HCT116 (cell line): ENCODE data around the gene NCAPD3.

Experiments used
- CEBPB ChIP-seq: IDR thresholded peaks from 2 replicates; pipeline ENCODE4 v1.6.1; 2012; ENCODE audit warnings: low read depth
- CTCF ChIP-seq, 3 experiments: fragments of 200-600 bp in 1 of 3; sonication (generic) in 1 of 3; IDR thresholded peaks in 2 of 3; conservative IDR thresholded peaks in 1 of 3; 2 replicates each; pipeline ENCODE4 v1.5.1; 2012 to 2017; ENCODE audit warnings: low read depth in 2 of 3, low read length in 2 of 3, antibody characterized with exemption in 1 of 3, borderline replicate concordance in 1 of 3, control low read depth in 1 of 3, mild to moderate bottlenecking in 1 of 3, mixed read lengths in 1 of 3, mixed run types in 1 of 3, moderate library complexity in 1 of 3; ENCODE audit not compliant: insufficient read depth in 1 of 3
- ELF1 ChIP-seq: IDR thresholded peaks from 2 replicates; pipeline ENCODE4 v1.6.1; 2012; ENCODE audit warnings: low read depth, borderline replicate concordance
- POLR2A ChIP-seq: IDR thresholded peaks from 2 replicates; pipeline ENCODE4 v1.7.0; 2011; ENCODE audit warnings: borderline replicate concordance; ENCODE audit not compliant: insufficient read depth, insufficient read length; ENCODE audit errors: extremely low read depth
- ZNF274 ChIP-seq: fragments of 200-500 bp; sonication (Bioruptor generic); IDR thresholded peaks from 2 replicates; pipeline ENCODE4 v1.6.1; 2014; ENCODE audit warnings: mild to moderate bottlenecking, low read depth, low read length, inconsistent platforms
- TF ChIP-seq, protein P1 (sequence below): IDR thresholded peaks from 2 replicates; pipeline ENCODE4 v1.6.1; 2012; ENCODE audit warnings: low read depth
- TF ChIP-seq, protein P2 (sequence below): IDR thresholded peaks from 2 replicates; pipeline ENCODE4 v1.6.1; 2012

- TF ChIP-seq ZNF274 (no peak), POLR2A (no peak), ELF1 (no peak), CEBPB (no peak), CTCF (IDR thresholded peaks at IDR 0.05 in 2 of 3, conservative IDR thresholded peaks at IDR 0.05 in 1 of 3; ENCODE audit: borderline replicate concordance in 1 of 3, insufficient read depth in 1 of 3, low read depth in 2 of 3, low read length in 2 of 3) (no peak)
- TF ChIP-seq, protein P1, sequence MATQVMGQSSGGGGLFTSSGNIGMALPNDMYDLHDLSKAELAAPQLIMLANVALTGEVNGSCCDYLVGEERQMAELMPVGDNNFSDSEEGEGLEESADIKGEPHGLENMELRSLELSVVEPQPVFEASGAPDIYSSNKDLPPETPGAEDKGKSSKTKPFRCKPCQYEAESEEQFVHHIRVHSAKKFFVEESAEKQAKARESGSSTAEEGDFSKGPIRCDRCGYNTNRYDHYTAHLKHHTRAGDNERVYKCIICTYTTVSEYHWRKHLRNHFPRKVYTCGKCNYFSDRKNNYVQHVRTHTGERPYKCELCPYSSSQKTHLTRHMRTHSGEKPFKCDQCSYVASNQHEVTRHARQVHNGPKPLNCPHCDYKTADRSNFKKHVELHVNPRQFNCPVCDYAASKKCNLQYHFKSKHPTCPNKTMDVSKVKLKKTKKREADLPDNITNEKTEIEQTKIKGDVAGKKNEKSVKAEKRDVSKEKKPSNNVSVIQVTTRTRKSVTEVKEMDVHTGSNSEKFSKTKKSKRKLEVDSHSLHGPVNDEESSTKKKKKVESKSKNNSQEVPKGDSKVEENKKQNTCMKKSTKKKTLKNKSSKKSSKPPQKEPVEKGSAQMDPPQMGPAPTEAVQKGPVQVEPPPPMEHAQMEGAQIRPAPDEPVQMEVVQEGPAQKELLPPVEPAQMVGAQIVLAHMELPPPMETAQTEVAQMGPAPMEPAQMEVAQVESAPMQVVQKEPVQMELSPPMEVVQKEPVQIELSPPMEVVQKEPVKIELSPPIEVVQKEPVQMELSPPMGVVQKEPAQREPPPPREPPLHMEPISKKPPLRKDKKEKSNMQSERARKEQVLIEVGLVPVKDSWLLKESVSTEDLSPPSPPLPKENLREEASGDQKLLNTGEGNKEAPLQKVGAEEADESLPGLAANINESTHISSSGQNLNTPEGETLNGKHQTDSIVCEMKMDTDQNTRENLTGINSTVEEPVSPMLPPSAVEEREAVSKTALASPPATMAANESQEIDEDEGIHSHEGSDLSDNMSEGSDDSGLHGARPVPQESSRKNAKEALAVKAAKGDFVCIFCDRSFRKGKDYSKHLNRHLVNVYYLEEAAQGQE = no peak
- TF ChIP-seq, protein P2, sequence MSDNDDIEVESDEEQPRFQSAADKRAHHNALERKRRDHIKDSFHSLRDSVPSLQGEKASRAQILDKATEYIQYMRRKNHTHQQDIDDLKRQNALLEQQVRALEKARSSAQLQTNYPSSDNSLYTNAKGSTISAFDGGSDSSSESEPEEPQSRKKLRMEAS = no peak
Observed at GRCh38 chr11:134254433-134255183, 30.8 kb upstream of the NCAPD3 start.
